Thyroid gland (tissue), 4 donors: Measurements from ENCODE around the gene HINT3. TPM values are rescaled to one million over a fixed set of nuclear protein-coding genes. Genes with fewer than 3 reads are reported as not detected.

ENCODE experiments used
- DNase-seq, 2 donors: peaks; one replicate each; pipeline ENCODE4 v3.0.0-alpha.2; 2019
- H3K27ac ChIP-seq, 3 donors: fragments of 200-600 bp; sonication (generic); 1 replicate in 2 of 3; 2 replicates in 1 of 3; pipeline ENCODE4 v1.5.1; 2016 to 2019; ENCODE audit warnings: mild to moderate bottlenecking in 1 of 3, moderate library complexity in 1 of 3
- H3K27me3 ChIP-seq: fragments of 200-600 bp; sonication (generic); one replicate; pipeline ENCODE4 v1.5.1; 2019
- H3K36me3 ChIP-seq, 2 donors: fragments of 200-600 bp; sonication (generic); one replicate each; pipeline ENCODE4 v1.5.1; 2016 to 2019
- H3K4me1 ChIP-seq, 2 donors: fragments of 200-600 bp; sonication (generic); one replicate each; pipeline ENCODE4 v1.5.1; 2017 to 2019
- H3K4me3 ChIP-seq, 3 donors: fragments of 200-600 bp; sonication (generic); replicated peaks in 1 of 3; 1 replicate in 2 of 3; 2 replicates in 1 of 3; pipeline ENCODE4 v1.5.1; 2016; ENCODE audit warnings: mild to moderate bottlenecking in 1 of 3
- H3K9me3 ChIP-seq: fragments of 200-600 bp; sonication (generic); one replicate; pipeline ENCODE4 v1.5.1; 2017
- CTCF ChIP-seq, 6 experiments: fragments of 200-600 bp in 3 of 6; fragments of 450-650 bp in 3 of 6; sonication (generic) in 3 of 6; IDR thresholded peaks; one replicate each; pipeline ENCODE4 v1.5.1; 2016 to 2019; ENCODE audit warnings: antibody characterized with exemption in 6 of 6, mild to moderate bottlenecking in 2 of 6, inconsistent platforms in 1 of 6, moderate library complexity in 1 of 6
- POLR2A ChIP-seq, 2 donors: fragments of 450-650 bp; IDR thresholded peaks; one replicate each; pipeline ENCODE4 v1.6.1; 2017; ENCODE audit warnings: antibody characterized with exemption in 2 of 2, mild to moderate bottlenecking in 2 of 2, moderate library complexity in 1 of 2
- WGBS, 2 donors: methylation state at CpG; one replicate each; pipeline ENCODE4 v1.1.5; 2017; 5-methylcytosine and 5-hydroxymethylcytosine counted together
- intact Hi-C: fragments of 100-400 bp; cut with DNase I; formaldehyde crosslinking; loops from one replicate; pipeline ENCODE4 v1.15.1; 2023
- total RNA-seq, 4 donors: library from RNA; depleted of rRNA; stranded (reverse); fragments of >200 nt; gene quantifications; one replicate each; pipeline ENCODE4 v1.2.3, GENCODE V29; 2016

HINT3 gene
- total RNA-seq, 4 donors from 2014 or later = 21.5 to 32.5 (median 26.3) TPM

GRCh38 chr6:125995972-125996580 lies 39.5 kb downstream of the HINT3 start:
- DNase-seq = peak; percentile 39 to 71
- Histone ChIP-seq H3K4me3 (no peak overlapping the region), H3K27ac (no peak overlapping the region), H3K9me3 (no peaks in the 10 kb centered on the region), H3K36me3 (peaks cover 0 to 3% of the 10 kb centered on the region in 2 donors), H3K4me1 (no peaks in the 10 kb centered on the region), H3K27me3 (no peaks in the 10 kb centered on the region)
- peak; percentile 81 to 97 (median 90) for TF ChIP-seq CTCF (IDR thresholded peaks at IDR 0.05)
- TF ChIP-seq POLR2A (IDR thresholded peaks at IDR 0.05) = no peak
- 6 to 7% methylated on average over 8 of the region's 8 CpGs for WGBS, 2 donors
- intact Hi-C loops = no loop called here

- Histone ChIP-seq H3K4me1 (no peaks in the 10 kb centered on the region), H3K27ac (no peak overlapping the region), H3K9me3 (no peaks in the 10 kb centered on the region), H3K27me3 (no peaks in the 10 kb centered on the region), H3K4me3 (no peak overlapping the region), H3K36me3 (peaks cover 0 to 3% of the 10 kb centered on the region in 2 donors)
- 95 to 96% methylated on average over 8 of the region's 8 CpGs for WGBS, 2 donors
- TF ChIP-seq CTCF (IDR thresholded peaks at IDR 0.05) = no peak
- TF ChIP-seq POLR2A (IDR thresholded peaks at IDR 0.05) = no peak
- DNase-seq = no peak
- intact Hi-C loops = no loop called here
Measured at GRCh38 chr6:126002755-126003679, 46.4 kb downstream of the HINT3 start.

GRCh38 chr6:126007800-126008199 lies 51.2 kb downstream of the HINT3 start:
- H3K27ac ChIP-seq = no peak overlapping the region
- intact Hi-C loops = no loop called here
- H3K36me3 ChIP-seq = peaks cover 18 to 28% of the 10 kb centered on the region in 2 donors

GRCh38 chr6:126010040-126010439 lies 53.5 kb downstream of the HINT3 start:
- peaks cover 37 to 46% of the 10 kb centered on the region in 2 donors for H3K36me3 ChIP-seq
- 89 to 94% methylated on average over 4 of the region's 4 CpGs for whole genome bisulfite sequencing, 2 donors
- no peak for DNase-seq
- intact Hi-C loops = no loop called here
- H3K4me3 ChIP-seq = no peak overlapping the region
- H3K27me3 ChIP-seq = no peaks in the 10 kb centered on the region
- TF ChIP-seq CTCF (IDR thresholded peaks at IDR 0.05) (no peak), POLR2A (IDR thresholded peaks at IDR 0.05) (no peak)
- H3K27ac ChIP-seq = no peak overlapping the region
- H3K9me3 ChIP-seq = no peaks in the 10 kb centered on the region
- no peaks in the 10 kb centered on the region for H3K4me1 ChIP-seq

More at GRCh38 chr6:126007800-126008199, 51.2 kb downstream of the HINT3 start:
- Histone ChIP-seq H3K27me3 (no peaks in the 10 kb centered on the region), H3K9me3 (no peaks in the 10 kb centered on the region), H3K4me3 (no peak overlapping the region), H3K4me1 (no peaks in the 10 kb centered on the region)
- no peak for DNase-seq
- TF ChIP-seq POLR2A (IDR thresholded peaks at IDR 0.05) (no peak), CTCF (IDR thresholded peaks at IDR 0.05) (no peak)

GRCh38 chr6:126015863-126016262 lies 59.3 kb downstream of the HINT3 start:
- no peak for DNase-seq
- H3K36me3 ChIP-seq = peaks cover 34 to 37% of the 10 kb centered on the region in 2 donors
- no peaks in the 10 kb centered on the region for H3K4me1 ChIP-seq
- no peak overlapping the region for H3K27ac ChIP-seq
- H3K4me3 ChIP-seq = no peak overlapping the region
- H3K27me3 ChIP-seq = no peaks in the 10 kb centered on the region
- no peaks in the 10 kb centered on the region for H3K9me3 ChIP-seq
- intact Hi-C loops = no loop called here
- TF ChIP-seq POLR2A (IDR thresholded peaks at IDR 0.05) (no peak), CTCF (IDR thresholded peaks at IDR 0.05) (no peak)
- 92 to 97% methylated on average over 1 of the region's 1 CpG for WGBS, 2 donors
